GM18502 (cell line): Measurements from ENCODE around the gene MKRN2OS.
"Not testable (repeated sequence)": the region's sequence is repeated elsewhere in the genome, so short reads cannot be mapped to it uniquely, and the experiment has no call there.

ENCODE experiments used
- ATAC-seq: cut with Tn5 transposase; IDR thresholded peaks from one replicate; pipeline ENCODE4 v1.9.1; 2021; ENCODE audit warnings: mild to moderate bottlenecking; ENCODE audit not compliant: unreplicated experiment, poor library complexity

Gene MKRN2OS

DNA sequence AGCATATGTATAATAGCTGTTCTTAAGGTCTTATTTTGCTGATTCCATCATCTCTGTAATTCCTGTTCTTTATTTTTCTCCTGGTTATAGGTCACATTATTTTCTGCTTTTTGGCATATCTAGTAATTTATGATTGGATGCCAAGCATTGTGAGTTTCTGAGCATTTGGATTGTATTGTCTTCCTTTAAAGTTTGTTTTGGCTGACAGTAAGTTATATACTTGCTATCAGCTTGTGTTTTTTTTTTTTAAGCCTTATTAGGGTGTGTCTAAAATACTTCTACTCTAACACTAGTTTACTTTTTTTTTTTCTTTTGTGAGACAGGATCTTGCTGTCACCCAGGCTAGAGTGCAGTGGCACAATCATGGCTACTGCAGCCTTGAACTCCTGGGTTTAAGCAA lies 21.7 kb upstream of the MKRN2OS start:
- ATAC-seq = no peak

- no peak for ATAC-seq
Measured at GRCh38 chr3:12562451-12562850, 17.2 kb upstream of the MKRN2OS start.

DNA sequence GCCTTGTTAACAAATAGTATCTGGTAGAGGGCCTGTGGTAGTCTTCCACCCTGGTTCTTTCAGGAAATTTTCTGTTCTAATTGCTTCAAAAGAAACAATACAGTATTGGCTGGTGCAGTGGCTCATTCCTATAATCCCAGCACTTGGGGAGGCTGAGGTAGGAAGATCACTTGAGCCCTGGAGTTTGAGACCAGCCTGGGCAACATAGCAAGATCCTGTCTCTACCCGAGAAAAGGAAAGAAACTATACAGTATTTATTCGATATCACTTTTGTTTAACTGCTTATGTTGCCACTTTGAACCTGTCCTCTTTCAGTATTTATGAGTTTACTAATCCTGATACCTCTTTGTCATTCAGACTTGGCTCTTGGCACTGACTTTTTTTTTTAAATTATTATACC lies 16.1 kb upstream of the MKRN2OS start:
- ATAC-seq = no peak

- ATAC-seq = peak; percentile 40
Measured at GRCh38 chr3:12560505-12561190, 15.3 kb upstream of the MKRN2OS start.

DNA sequence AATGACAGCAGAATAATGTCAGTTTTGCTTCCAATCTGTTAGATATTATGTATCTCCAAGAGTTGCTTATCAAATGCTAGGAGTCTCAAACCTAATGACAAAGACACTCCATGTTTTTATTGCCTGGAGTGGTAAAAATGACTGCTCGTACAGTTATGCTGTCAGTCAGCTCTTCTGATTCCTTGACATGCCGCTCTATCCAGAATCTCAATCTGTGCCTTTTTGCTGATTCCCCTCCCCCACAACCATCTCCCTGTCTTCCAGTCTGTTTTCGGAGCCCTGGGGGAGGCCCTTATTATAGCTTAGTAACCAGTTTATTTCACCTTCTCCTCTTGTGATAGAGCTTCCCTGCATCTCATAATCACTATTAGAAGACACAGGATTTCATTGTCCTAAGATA lies 14.2 kb upstream of the MKRN2OS start:
- no peak for ATAC-seq

GRCh38 chr3:12558706-12559105 lies 13.4 kb upstream of the MKRN2OS start:
- no peak for ATAC-seq

DNA sequence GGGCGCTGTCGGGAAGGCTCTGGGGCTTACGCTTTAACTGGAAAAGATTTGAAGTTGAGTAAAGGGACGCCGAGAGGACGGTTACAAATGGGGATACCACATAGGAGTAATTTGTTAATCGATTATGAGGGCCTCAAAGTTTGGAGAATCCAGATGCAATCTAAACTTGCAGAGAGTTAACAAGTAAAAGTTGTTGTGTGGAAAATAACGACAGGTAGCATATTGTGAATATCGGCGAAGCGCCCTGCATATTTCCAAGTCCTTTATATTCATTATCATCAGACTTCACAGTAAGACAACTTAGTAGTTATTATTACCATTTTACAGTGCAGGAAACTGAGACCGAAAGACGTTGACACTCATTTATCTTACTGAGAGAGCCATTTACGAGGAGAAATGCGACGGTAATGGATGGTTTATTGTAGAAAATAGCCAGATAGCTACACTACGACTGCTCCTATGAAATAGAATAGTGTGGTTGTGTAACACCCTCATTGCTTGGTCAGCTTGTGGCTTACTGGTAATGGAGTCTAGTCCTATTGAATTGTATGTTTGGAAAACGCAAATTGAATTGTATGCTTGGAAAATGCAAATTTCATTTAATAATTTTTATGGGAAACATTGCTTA lies 12.3 kb upstream of the MKRN2OS start:
- ATAC-seq = no peak

DNA sequence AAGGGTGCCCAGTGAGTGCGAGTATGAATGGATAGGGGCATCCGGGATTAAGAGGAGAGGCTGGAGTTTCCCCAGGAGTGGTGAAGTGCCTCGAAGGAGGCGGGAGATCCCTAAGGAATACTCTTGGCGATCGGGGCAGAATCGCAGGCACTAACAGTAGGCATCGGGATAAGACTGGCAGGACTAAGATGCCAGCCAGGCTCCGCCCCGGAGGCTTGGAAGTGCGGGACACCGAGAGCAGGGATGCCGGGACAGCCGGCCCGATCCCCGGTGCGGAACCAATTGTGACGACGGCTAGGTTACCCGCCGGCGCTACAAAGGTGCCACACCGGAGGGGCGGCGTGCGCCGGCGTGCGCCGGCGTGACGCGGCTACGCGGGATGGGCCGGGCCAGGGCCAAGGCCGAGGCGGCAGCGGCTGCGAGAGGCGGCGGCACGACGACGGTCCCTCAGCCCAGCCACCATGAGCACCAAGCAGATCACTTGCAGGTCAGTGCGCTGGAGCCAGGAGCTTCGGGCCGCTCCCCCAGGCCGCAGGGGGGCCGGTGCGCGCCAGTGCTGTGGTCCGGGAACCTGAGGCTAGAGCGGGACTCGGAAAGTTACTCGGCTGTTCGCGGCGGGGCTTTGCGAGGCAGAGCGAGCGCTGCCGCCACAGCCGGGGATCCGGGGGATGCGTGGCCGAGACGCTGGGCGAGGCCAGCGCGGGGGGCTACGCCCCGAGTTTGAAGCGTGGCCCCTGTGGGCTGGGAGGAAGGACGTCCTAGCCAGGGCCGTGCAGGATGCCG lies 11.6 kb upstream of the MKRN2OS start, which contains the start of gene MKRN2:
Gene MKRN2, plus strand, starts transcription at position 398 of the 783 bp plus-strand sequence. Its CDS starts 64 bp downstream, at position 462.
- peak; percentile 85 for ATAC-seq

- ATAC-seq = no peak
Measured at GRCh38 chr3:12556314-12556689, 11.0 kb upstream of the MKRN2OS start.

DNA sequence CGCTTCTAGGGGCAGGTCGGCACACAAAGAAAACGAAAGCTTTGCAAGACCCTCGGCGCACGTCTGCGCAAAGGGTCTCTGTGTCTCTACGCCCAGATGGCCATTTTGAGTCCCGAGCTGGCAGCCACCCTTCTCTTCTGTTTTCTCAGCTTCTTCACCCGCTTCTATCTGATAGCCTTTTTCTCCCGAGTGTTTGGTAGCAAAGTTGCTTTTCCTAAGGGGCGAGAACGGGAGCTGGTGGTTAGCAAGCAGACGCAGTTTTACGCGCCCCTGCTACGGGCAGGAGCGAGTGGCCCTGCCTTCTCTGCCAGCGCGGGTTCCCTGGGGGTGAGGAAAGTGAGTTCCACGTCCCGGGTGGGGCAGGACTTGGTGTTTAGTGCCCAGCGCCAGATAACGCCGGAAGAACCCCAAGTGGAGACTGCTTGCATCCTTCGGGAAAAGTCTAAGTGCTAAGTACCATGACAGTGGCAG lies 8.7 kb upstream of the MKRN2OS start:
- ATAC-seq = no peak

GRCh38 chr3:12549971-12550760 lies 4.9 kb upstream of the MKRN2OS start:
- no peak for ATAC-seq

GRCh38 chr3:12544652-12545472 lies 437 bp downstream of the MKRN2OS start:
- ATAC-seq = no peak

DNA sequence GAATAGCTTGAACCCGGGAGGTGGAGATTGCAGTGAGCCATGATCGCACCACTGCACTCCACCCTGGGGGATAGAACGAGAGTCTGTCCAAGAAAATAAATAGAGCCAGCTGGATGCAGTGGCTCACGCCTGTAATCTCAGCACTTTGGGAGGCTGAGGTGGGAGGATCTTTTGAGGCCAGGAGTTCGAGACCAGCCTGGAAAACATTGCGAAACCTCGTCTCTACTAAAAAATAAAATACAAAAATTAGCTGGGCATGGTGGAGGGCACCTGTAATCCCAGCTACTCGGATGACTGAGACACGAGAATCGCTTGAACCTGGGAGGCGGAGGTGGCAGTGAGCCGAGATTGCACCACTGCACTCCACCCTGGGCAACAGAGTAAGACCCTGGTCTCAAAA lies 1.8 kb downstream of the MKRN2OS start:
- ATAC-seq = not testable (repeated sequence)

DNA sequence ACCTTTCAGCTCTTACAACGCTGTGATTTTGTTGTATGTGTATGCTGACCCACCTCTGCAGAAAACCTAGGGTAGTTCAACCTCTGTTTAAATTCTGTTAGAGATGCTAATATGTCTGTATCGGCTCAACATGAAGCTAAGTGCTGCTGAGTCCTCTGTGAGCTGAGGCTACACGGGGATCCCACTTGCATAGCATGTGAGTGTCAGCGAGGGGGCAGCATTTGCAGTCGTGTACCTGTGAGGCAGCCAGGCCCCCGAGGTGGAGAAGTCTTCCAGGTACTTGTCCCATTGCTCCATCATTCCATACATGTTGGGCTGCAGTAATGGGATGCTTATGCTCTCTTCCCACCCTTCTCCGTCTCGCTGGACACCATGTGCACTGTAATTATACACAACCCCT lies 3.7 kb downstream of the MKRN2OS start:
- no peak for ATAC-seq

DNA sequence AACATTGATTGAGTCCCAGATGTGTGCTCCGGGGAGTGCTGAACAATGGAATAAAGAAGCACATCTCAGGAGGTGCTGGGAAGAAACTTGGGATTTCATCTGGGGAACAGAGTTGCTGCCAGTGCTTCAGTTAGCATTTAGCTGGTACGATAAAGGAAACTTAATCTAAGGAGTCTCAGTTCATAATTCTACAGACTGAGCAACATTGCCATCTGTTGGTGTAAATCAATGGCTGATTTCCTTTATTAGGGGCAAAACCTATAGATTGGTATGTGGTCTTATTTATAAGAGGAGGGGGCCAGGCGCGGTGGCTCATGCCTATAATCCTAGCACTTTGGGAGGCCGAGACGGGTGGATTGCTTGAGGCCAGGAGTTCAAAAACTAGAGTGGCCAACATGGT lies 8.9 kb downstream of the MKRN2OS start:
- ATAC-seq = no peak

- ATAC-seq = no peak
Measured at GRCh38 chr3:12532182-12532581, 13.1 kb downstream of the MKRN2OS start.

- no peak for ATAC-seq
Measured at GRCh38 chr3:12527757-12528143, 17.5 kb downstream of the MKRN2OS start.

DNA sequence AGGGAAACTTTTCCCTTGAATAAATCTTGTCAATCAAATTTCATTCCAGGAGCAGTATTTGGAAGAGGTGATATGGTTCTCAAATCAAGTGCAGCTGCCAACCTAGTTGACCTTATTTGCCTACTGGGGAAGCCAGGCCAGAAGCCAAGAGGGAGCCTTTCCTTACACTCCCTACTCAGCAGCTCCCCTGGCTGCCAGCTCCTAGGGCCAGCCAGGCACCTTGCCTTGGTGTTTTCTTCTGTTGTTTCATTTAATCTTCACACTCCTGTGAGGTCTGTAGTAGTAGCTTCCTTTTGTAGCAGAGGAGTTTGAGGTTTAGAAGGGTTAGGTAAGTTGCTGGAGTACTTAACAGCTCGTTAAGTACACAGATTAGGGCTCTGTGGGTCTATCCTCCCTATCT lies 22.6 kb downstream of the MKRN2OS start:
- ATAC-seq = no peak

GRCh38 chr3:12521010-12521409 lies 24.3 kb downstream of the MKRN2OS start:
- ATAC-seq = no peak
